Uterus (tissue), 4 donors: ENCODE data around the gene IQSEC1. TPM values are rescaled to one million over a fixed set of nuclear protein-coding genes. Genes with fewer than 3 reads are reported as not detected.

Experiments
- DNase-seq, 2 donors: peaks; one replicate each; pipeline ENCODE4 v3.0.0-alpha.2; 2019 to 2020
- H3K27ac ChIP-seq, 2 donors: fragments of 200-600 bp; sonication (generic); 1 replicate in 1 of 2; 2 replicates in 1 of 2; pipeline ENCODE4 v1.5.1; 2016 to 2018
- H3K27me3 ChIP-seq, 2 donors: fragments of 200-600 bp; sonication (generic); one replicate each; pipeline ENCODE4 v1.5.1; 2018 to 2019; ENCODE audit warnings: control low read depth in 1 of 2
- H3K36me3 ChIP-seq, 2 donors: fragments of 200-600 bp; sonication (generic); one replicate each; pipeline ENCODE4 v1.5.1; 2019; ENCODE audit warnings: control low read depth in 1 of 2
- H3K4me1 ChIP-seq, 2 donors: fragments of 200-600 bp; sonication (generic); one replicate each; pipeline ENCODE4 v1.5.1; 2018 to 2019; ENCODE audit warnings: control low read depth in 1 of 2
- H3K4me3 ChIP-seq, 2 donors: fragments of 200-600 bp; sonication (generic); 1 replicate in 1 of 2; 2 replicates in 1 of 2; pipeline ENCODE4 v1.5.1; 2018 to 2019; ENCODE audit warnings: mild to moderate bottlenecking in 1 of 2
- H3K9me3 ChIP-seq, 2 donors: fragments of 200-600 bp; sonication (generic); one replicate each; pipeline ENCODE4 v1.5.1; 2019; ENCODE audit warnings: control low read depth in 1 of 2
- POLR2A ChIP-seq, 2 donors: fragments of 450-650 bp; IDR thresholded peaks; one replicate each; pipeline ENCODE4 v1.6.1; 2016; ENCODE audit warnings: antibody characterized with exemption in 2 of 2, mild to moderate bottlenecking in 1 of 2, moderate library complexity in 1 of 2
- intact Hi-C: fragments of 100-400 bp; cut with DNase I; formaldehyde crosslinking; loops from one replicate; pipeline ENCODE4 v1.15.1; 2023; ENCODE audit warnings: low total_unique reads
- total RNA-seq, 4 donors: library from RNA; depleted of rRNA in 3 of 4; stranded (reverse); fragments of >200 nt in 3 of 4; gene quantifications; one replicate each; pipeline versions ENCODE4 v1.1.0 to v1.2.4, GENCODE V29; 2014 to 2023
- TF ChIP-seq, protein P1 (sequence below), 4 experiments: fragments of 200-600 bp in 2 of 4; fragments of 450-650 bp in 2 of 4; sonication (generic) in 2 of 4; IDR thresholded peaks; one replicate each; pipeline ENCODE4 v1.5.1; 2016 to 2019; ENCODE audit warnings: antibody characterized with exemption in 4 of 4, mild to moderate bottlenecking in 2 of 4, moderate library complexity in 1 of 4
- donor health status: DM: yes; HTN: yes; CAD: no.

Gene IQSEC1
- total RNA-seq, 4 donors from 2014 or later, result 17.9 to 61.4 (median 49.7) TPM

DNA sequence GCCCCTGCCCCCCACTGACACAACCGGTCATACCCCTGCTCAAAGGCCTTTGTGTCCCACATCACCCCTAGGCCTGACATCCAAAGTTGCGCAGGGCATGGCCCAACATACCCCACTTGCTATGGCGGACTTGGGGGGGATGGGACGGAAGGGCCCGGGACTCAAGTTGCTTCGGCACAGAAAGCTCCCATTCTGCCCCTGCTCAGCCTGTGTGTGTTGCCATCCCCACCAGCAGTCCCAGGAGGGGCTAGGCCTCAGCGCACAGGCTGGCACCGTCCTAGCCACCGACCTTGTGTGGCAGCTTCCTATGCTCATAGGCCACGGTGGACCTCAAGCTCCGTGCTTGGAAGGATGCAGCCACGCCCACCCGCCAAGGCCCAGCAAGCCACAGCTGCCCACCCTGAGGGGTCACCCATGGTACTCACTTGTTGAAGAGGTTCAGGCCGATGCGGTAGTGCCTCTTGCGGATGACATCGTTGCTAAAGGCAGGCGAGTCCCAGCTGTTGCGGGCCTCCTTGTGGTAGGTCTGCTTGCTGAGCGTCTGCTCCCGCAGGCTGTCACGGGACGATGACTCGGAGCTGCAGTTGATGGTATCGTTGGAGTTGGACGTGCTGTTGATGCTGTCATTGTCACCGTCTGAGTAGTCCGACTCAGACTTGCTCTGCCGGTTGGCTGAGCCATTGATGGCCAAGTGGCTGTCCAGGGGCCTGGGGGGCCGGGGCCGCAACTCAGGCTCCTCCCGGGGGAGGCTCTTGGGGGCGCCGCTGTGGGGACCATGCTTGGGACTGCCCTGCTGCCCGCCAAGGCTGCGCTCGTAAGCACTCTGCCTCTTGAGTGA is 138.0 kb downstream of the IQSEC1 start:
- TF ChIP-seq, protein P1, sequence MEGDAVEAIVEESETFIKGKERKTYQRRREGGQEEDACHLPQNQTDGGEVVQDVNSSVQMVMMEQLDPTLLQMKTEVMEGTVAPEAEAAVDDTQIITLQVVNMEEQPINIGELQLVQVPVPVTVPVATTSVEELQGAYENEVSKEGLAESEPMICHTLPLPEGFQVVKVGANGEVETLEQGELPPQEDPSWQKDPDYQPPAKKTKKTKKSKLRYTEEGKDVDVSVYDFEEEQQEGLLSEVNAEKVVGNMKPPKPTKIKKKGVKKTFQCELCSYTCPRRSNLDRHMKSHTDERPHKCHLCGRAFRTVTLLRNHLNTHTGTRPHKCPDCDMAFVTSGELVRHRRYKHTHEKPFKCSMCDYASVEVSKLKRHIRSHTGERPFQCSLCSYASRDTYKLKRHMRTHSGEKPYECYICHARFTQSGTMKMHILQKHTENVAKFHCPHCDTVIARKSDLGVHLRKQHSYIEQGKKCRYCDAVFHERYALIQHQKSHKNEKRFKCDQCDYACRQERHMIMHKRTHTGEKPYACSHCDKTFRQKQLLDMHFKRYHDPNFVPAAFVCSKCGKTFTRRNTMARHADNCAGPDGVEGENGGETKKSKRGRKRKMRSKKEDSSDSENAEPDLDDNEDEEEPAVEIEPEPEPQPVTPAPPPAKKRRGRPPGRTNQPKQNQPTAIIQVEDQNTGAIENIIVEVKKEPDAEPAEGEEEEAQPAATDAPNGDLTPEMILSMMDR (IDR thresholded peaks at IDR 0.05), result no peak
- TF ChIP-seq POLR2A (IDR thresholded peaks at IDR 0.05), result no peak
- Histone ChIP-seq H3K36me3 (no peaks in the 10 kb centered on the region), H3K9me3 (no peaks in the 10 kb centered on the region), H3K27ac (peak overlapping the region; percentile 60 to 66), H3K4me3 (no peak overlapping the region), H3K27me3 (no peaks in the 10 kb centered on the region), H3K4me1 (peaks cover 13 to 32% of the 10 kb centered on the region in 2 donors)
- intact Hi-C loops, result no loop called here
- DNase-seq, result no peak

DNA sequence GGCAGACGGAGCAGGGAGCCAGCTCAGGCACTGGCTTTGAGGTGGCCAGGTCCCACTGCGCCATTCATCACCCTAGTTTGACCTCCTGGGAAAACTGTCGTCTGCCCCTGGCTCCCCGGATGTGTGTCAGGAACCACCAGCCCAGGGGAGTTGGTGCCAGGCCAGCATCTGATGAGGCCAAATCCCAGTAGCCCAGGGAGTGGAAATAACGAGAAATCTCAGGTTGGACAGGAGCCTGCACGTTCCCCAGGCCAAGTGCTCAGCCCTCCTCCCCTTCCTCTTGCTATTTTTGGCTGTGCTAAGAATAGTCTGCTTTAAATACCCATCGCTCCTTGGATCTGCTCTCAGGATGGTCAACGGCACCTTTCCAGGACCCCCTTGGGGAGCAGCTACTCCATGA is 138.8 kb downstream of the IQSEC1 start:
- H3K36me3 ChIP-seq, result no peaks in the 10 kb centered on the region
- DNase-seq, result peak; percentile 64 to 81
- H3K4me3 ChIP-seq, result no peak overlapping the region
- intact Hi-C loops, result no loop called here
- peak overlapping the region; percentile 60 to 66 for H3K27ac ChIP-seq
- H3K27me3 ChIP-seq, result no peaks in the 10 kb centered on the region
- H3K4me1 ChIP-seq, result peaks cover 13 to 32% of the 10 kb centered on the region in 2 donors
- TF ChIP-seq, protein P1 (IDR thresholded peaks at IDR 0.05), result no peak
- TF ChIP-seq POLR2A (IDR thresholded peaks at IDR 0.05), result no peak
- H3K9me3 ChIP-seq, result no peaks in the 10 kb centered on the region

DNA sequence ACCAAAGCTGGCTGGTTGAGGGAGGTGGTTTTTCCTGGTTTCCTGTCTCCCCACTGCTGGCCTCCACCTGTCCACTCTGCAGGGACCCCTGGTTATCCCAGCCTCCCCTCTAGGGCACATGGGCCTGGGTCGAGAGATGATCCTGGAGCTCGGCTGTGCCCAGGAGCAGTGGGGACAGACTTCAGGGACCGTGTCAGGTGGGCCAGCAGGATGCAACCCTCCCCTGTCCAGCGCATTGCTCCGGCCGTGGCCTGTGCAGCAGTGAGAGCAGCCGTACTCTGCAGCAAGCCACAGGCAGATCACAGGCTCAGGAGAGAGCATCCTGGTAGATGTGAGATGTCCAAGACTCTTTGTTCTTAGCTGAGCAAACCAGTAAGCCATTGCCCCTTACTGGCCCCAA is 139.3 kb downstream of the IQSEC1 start:
- no peaks in the 10 kb centered on the region for H3K9me3 ChIP-seq
- H3K27ac ChIP-seq, result peak overlapping the region; percentile 60 to 66
- H3K4me1 ChIP-seq, result peaks cover 10 to 32% of the 10 kb centered on the region in 2 donors
- no peaks in the 10 kb centered on the region for H3K36me3 ChIP-seq
- no peaks in the 10 kb centered on the region for H3K27me3 ChIP-seq
- DNase-seq, result no peak
- intact Hi-C loops, result no loop called here
- TF ChIP-seq POLR2A (IDR thresholded peaks at IDR 0.05), result no peak
- TF ChIP-seq, protein P1 (IDR thresholded peaks at IDR 0.05), result no peak
- H3K4me3 ChIP-seq, result no peak overlapping the region

DNA sequence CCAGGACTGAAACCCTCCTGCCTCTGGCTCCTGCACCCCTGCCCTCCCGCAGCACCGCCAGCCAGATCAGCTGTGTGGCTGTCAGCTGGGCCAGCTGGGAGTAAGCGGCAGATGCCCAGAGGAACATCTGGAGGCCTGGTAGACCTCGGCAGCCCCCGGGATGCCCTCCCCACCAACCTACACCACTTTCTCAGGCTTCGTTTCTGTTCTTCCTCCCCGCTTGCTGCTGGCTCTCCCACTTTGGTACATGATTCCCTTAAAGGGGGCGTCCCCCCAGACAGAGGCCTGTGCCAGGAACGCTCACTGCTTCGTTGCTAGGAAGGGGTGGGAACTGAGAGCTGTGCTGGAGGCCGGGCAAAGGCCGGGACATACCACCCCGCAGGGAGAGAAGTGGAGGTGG is 140.5 kb downstream of the IQSEC1 start:
- DNase-seq, result no peak
- H3K4me3 ChIP-seq, result no peak overlapping the region
- peaks cover 0 to 24% of the 10 kb centered on the region in 2 donors for H3K4me1 ChIP-seq
- H3K36me3 ChIP-seq, result no peaks in the 10 kb centered on the region
- intact Hi-C loops, result no loop called here
- no peaks in the 10 kb centered on the region for H3K27me3 ChIP-seq
- no peak overlapping the region for H3K27ac ChIP-seq
- no peaks in the 10 kb centered on the region for H3K9me3 ChIP-seq
- TF ChIP-seq, protein P1 (IDR thresholded peaks at IDR 0.05), result no peak
- TF ChIP-seq POLR2A (IDR thresholded peaks at IDR 0.05), result no peak

DNA sequence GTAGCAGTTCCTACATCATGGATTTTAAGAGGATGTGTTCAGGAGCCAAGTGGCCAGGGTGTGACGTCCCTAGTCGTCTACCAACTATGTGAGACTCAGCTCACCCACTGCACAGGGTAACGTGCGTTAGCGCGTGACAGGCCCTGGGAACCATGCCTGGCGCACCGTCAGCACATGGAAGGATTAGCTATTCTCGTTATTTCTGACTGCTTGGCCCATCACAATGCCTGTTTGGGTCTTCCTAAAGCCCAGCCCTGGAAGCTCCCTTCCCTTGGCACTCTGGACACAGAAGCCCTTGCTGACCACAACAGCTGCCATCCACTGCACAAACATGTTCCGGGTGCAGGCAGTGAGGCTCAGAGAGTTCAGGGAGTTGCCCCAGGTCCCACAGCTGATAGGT is 140.9 kb downstream of the IQSEC1 start:
- intact Hi-C loops, result no loop called here
- DNase-seq, result no peak
- Histone ChIP-seq H3K27ac (no peak overlapping the region), H3K27me3 (no peaks in the 10 kb centered on the region), H3K4me3 (no peak overlapping the region), H3K4me1 (peaks cover 0 to 24% of the 10 kb centered on the region in 2 donors), H3K9me3 (no peaks in the 10 kb centered on the region), H3K36me3 (no peaks in the 10 kb centered on the region)
- TF ChIP-seq, protein P1 (IDR thresholded peaks at IDR 0.05), result no peak
- TF ChIP-seq POLR2A (IDR thresholded peaks at IDR 0.05), result no peak
